Left ventricle myocardium superior (tissue), 1 donor: Measurements from ENCODE around the gene GRID1. TPM values are rescaled to one million over a fixed set of nuclear protein-coding genes. Genes with fewer than 3 reads are reported as not detected.

Experiments used
- ATAC-seq: fragments of 200-7000 bp; cut with Tn5 transposase; one replicate; pipeline ENCODE4 v1.9.1; 2020; ENCODE audit warnings: mild to moderate bottlenecking, moderate library complexity
- DNase-seq: peaks from one replicate; pipeline ENCODE4 v3.0.0-alpha.2; 2020
- intact Hi-C: fragments of 100-400 bp; cut with micrococcal nuclease; formaldehyde crosslinking; loops from one replicate; pipeline ENCODE4 v1.11.0; 2022
- total RNA-seq: library from RNA; stranded (reverse); fragmentation: NEBNext Ultra II Directional; extraction: Animal tissue kit (Norgen Biotek cat#: 25700); gene quantifications from one replicate; pipeline ENCODE4 v1.2.1, GENCODE V29; 2021
- donor health status: DM: no; HTN: yes; CAD: no; lungs with severe emphysema.

Gene GRID1
- total RNA-seq, 1 donor from 2014 or later = 2.4 TPM

DNA sequence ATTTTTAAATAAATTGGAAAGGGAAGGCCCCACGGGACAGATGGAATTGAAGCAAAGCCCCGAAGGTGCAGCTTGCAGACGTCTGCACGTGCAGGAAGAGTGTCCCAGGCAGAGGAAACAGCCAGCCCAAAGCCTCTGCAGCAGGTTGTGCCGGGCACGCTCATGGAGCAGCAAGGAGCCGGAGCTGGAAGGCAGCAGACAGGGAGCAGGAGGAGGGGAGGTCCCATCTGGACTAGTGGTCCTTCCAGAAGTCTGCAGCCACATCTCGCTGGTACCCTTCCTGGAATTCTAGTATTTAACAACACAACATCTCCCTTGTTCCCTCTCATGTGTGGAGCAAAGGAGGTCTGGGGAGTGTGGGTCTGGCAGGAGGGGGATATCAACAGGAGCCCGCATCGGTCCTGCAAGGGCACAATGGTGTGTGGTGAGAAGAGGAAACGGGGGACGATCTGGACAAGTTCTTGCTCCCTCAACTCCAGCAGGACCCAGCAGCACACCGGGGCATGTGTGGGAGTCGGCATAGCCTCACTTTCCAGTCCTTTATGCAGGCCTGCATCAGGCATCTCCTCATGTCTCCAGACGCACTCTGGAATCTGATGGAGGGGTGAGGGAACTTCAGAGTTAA lies 169.3 kb downstream of the GRID1 start:
- no peak for ATAC-seq
- intact Hi-C loops = no loop called here

DNA sequence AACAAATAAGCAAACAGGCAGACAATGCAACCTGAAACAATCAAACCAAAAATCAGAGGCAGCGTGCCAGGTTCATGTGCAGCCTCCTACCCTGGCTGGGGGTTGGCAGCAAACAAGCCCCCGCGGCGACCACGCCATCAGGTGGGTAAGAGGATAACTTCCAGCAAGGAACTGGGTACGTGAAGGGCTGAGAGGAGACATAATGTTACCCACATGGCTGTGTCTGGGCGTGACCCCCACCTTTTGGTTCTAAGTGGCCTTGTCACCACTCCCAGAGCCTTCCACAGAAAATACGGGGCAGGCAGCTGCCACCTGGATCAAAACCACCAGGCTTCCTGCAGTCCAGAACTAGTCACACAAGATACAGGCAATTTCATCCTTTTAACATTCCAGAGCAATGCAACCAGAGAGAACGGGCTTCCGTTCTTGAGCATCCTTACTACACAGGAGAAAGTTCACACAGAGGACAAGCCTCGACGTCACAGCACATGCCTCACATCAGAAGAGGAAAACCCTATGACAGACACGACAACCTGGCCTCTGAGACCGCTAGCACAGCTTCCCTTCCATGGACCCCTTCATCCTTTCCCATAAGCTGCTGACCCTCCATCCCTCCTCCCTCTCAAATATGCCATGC lies 171.0 kb downstream of the GRID1 start:
- DNase-seq (no peak), ATAC-seq (no peak)
- intact Hi-C loops = no loop called here

More for the DNA sequence above, 169.3 kb downstream of the GRID1 start:
- DNase-seq = no peak

DNA sequence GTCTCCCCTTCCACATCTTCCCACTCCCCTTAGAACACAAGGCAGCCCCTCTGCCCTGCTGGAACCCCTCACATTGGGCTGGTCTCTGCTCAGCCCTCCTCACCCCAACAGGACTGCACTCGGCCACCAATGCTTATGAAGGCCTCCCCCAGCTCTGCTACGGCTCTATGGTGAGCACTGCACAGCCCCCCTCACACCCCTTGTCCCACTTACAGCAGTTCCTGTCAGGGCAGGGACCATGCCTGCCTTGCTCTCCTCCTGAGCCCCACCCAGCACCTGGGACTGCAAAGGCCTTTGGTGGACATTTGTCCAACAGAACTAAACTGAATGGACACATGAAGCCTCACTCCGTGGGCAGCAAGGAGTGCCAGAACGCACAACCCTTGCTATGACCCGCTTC lies 171.9 kb downstream of the GRID1 start:
- no peak for ATAC-seq

DNA sequence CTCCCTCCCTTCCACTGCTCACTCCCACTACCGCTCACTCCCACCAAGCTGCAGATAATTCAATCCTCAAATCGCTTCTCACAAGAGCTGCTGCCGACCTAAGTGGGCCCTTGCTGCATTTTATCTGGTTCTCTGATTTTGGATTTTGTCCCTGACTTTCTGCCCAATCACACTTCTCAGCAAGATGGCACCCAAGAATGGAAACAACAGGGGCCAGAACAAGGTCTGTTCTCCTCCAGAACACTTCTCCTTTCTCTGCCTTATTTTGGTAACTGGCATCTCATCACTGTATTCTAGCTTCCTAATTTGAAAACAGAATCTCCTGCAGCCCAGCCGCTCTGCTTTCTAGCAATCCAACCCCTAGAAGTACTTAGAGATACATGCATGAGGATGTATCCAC lies 172.8 kb downstream of the GRID1 start:
- intact Hi-C loops = no loop called here
- ATAC-seq (no peak), DNase-seq (no peak)

More for the DNA sequence above, 171.9 kb downstream of the GRID1 start:
- intact Hi-C loops = no loop called here
- no peak for DNase-seq

DNA sequence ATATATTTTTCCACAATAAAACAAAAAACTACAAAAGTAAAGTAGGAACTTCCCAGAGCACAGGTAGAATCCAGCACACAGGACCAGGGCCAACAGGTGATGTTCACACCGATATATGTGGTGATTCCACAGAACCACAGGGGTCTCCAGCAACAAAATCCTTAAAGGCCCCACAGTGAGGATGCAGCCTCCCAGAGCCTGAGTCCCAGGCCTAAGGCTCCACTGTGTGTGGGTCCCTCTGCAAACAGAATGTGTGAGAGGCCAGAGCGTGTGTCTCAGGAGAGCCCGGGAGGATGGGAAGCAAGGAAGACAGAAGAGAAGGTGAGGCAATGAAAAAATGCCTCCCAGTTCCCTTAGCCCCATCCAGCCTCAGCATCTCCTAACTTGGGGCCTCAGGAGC lies 173.9 kb downstream of the GRID1 start:
- no peak for ATAC-seq

DNA sequence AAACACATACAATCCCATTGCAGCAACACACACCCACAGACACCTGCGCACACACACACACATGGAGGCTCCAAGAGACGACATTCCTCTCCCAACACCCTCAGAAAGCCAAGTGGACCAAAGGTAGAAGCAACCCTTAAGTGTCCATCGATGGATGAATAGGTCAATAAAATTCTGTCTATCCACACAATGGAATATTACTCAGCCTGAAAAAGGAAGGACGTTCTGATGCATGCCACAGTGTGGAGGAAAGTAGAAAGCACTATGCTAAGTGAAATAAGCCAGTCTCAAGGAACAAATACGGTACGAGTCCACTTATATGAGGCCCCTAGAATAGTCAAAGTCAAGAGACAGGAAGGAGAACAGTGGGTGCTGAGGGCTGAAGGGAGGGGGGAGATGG lies 174.4 kb downstream of the GRID1 start:
- intact Hi-C loops = no loop called here
- no peak for DNase-seq
- no peak for ATAC-seq

More for the DNA sequence above, 173.9 kb downstream of the GRID1 start:
- no peak for DNase-seq
- intact Hi-C loops = no loop called here

DNA sequence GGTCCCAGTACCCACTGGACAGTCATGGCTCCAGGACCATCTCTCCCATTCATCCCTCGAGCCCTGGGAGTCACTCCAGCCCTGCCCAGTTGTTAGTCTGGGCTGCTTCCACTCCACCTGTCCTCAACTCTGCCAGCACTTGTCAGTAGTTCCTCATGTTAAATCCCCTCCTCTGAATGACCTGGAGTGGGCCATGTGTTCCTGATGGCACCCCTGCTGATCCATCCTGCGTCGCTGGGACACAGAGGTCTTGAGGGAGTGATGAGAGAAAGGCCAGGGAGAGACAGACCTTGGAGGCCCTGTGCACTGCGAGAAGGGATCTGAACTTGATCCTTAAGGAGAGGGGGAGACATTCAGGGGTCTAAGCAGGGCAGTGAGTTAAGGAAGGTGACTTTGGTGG lies 174.9 kb downstream of the GRID1 start:
- DNase-seq (no peak), ATAC-seq (no peak)
- intact Hi-C loops = no loop called here

DNA sequence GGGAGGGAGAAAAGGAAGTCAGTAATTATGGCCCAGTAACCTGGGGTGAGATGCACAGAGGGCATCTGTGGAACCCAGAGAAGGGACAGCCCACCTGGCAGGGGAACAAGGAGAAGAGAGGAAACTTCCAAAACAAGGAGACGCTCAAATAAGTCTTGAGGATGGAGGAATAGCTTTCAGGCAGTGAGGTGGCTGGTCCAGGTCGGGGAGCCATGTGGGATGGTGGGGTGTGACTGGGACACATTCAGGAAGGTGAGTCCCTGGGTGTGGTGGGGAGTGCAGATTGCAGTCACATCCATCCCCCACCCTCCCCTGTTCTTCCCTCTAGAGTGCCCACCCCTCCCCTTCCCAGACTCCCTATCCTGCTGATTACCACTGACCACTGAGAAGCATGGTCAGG lies 175.4 kb downstream of the GRID1 start:
- no peak for DNase-seq
- ATAC-seq = no peak
- intact Hi-C loops = no loop called here

DNA sequence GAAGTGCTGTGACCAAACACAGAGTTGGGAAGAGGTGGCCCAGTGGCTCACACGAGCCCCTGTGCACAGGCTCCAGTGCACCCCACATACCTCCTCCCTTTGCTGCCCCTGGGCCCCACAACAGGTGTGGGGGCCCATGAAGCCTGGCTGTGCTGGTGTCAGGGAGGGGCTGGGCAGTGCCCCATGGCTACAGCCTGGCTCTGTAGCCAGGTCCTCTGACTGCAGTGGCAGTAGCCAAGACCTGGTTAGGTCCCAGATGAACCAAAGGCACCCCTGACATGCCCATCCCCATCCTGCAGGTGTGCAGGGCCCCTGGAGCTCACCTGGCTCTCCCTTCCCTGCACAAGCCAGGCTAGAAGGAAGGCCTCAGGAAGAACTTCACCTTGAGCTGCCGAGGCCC lies 176.3 kb downstream of the GRID1 start:
- no peak for ATAC-seq
- intact Hi-C loops = no loop called here
- no peak for DNase-seq

DNA sequence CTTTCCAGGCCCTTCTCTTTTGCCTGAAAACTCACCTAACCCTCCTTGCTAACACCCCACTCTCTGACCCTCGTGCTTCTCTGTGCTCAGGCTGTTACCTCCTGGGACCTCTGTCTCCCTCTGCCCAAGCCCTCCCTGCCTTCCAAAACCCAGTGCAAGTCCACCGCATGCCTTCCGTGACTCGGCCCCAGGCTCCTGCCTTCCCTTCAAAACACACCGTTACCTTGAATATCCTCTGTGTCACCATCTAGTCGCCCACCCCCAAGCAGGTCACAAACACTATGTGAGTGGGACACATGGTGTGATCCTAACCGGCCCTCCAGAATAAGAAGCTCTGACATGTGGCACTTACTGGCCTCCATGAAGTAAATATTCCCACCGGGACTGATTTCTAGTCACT lies 176.7 kb downstream of the GRID1 start:
- no peak for ATAC-seq
- intact Hi-C loops = no loop called here
- DNase-seq = no peak

DNA sequence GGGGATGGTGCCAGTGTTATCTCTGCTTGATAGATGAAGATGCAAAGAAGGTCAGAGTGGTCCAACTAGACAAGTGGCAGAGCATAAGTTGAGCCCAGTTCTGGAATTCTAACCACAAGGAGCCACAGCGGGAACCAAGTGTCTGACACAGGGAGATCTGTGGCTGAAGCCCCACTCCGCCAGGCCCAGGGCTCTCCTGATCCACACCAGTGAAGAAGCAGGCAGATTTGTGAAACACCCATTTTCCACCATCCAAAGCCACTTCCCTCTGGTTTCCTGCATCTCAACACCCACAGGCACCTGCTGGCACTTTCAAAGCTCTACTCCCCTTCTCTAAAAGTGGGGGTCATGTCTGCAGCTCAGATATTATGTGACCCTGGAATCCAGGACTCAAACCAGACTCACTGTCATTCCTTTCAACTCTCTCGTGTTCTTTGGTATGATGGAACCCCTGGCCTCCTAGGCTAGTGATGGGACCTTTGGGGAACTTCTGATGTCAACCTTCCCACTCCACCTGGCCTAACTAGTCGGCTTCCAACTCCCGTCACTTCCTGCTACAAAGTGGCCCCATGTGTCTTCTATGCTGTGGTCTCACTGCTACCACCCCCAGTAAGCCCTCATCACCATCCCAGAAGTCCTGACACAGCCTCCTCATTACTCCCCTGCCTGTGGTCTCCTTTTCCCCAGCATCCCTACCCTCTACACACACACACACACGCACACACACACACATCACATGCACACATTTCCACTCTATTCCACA lies 177.6 kb downstream of the GRID1 start:
- DNase-seq (no peak), ATAC-seq (no peak)
- intact Hi-C loops = no loop called here

DNA sequence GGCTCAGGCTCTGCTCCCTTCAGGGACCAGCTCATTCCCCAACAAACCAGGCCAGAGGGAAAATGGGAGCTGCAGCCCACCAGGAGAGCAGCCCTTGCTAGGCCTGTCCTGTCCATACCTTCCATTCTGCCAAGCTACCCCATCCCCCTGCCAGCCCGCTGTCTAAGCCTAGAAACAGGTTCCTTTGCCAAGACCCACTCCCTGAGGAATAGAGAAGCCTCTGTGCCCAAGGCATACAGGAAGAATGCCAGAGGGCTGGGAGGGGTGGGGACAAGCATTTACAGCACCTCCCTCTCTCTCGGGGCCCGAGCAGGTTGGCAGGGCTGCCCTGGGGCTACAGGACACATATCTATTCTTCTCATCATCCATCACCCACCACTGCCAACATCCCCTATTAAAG lies 178.3 kb downstream of the GRID1 start:
- DNase-seq (no peak), ATAC-seq (no peak)
- intact Hi-C loops = no loop called here

DNA sequence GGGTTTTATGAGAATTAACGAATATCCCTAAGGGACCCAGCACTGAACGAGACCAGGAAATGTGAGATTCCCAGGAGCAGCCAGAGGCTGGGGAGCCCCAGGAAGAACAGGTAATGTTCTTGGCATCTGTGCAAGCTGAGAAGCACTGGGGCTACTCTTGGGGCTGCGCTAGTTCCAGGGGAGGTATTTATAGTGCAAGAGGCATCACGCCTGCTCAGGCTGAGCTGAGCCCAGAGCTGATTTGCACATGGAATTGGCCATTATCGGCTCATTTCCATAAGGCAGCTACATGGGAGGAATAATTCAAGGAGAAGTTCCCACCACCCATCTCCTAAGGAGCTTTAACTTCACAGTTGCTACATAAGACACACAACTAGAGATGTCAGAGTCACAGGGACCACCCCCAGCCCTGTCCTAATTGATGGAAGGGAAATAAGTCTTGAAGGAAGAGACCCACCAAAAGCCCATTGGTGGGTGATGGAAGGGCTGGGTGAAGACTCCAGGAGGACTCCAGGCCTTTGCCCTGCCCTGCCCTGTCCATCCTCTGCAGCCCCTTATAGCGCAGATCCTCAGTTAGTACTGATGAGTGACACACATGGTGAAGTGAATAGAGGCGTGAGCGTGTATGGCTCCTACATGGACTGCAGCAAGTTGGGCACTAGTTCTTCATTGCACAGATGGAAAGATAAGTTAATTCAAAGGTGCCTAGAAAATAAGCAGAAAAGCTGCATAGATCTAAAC lies 178.9 kb downstream of the GRID1 start:
- intact Hi-C loops = no loop called here
- no peak for DNase-seq
- ATAC-seq = no peak

DNA sequence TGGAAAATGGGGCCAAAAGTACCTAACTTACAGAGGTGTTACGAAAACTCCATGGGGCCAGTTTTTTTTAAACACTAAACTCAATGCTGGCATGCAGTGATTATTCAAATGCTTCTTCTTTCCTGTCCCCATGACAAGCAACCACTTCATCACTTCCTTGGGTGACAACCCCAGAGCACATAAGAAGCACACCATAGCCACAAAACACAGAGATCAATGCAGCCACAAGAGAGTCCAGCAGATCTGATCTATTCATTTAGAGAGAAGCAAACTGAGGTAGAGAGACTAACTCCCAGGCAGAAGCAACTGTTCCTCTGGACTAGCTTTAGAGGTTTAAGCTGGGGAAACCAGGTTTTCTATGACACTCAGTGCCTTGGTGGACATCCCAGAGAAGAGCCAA lies 180.0 kb downstream of the GRID1 start:
- intact Hi-C loops = no loop called here
- ATAC-seq = no peak

DNA sequence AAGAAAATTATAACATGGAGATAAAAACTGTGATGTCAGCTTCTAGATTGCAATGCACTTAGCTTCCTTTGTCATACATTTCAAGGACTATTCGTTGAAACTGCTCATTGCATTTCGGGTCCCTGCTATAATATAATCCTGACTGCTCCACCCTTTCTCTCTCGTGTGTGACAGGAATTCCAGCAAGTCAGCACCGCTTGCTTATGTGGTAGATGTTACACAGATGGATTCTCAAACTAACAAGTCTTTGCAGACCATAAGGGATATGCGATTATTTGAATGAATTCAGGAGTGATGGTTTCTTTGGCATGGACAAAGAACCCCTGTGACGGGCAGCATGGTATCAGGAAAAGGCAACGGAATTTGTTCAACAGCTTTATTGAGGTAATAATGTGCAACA lies 184.0 kb downstream of the GRID1 start:
- no peak for DNase-seq
- ATAC-seq = no peak
- intact Hi-C loops = no loop called here

More for the DNA sequence above, 180.0 kb downstream of the GRID1 start:
- no peak for DNase-seq

DNA sequence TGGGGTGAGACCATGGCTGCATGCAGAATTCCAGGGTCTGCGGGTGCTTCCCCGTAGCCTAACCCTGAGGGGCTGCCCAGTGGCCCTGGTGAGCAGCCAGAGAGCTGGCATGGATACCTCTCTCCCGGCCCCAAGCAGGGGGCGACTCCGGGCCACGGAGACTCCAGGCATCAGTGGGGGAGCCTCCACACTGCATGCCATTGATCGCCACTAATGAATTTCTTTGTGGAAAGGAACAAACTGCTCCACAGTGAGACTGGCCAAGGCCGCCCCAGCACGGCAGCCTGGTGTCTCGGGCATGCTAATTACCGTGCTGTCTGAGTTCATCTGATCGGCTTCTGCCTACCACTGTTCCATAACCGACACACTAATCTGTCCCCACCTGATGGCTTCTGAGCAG lies 184.4 kb downstream of the GRID1 start:
- ATAC-seq (no peak), DNase-seq (no peak)
- intact Hi-C loops = no loop called here

DNA sequence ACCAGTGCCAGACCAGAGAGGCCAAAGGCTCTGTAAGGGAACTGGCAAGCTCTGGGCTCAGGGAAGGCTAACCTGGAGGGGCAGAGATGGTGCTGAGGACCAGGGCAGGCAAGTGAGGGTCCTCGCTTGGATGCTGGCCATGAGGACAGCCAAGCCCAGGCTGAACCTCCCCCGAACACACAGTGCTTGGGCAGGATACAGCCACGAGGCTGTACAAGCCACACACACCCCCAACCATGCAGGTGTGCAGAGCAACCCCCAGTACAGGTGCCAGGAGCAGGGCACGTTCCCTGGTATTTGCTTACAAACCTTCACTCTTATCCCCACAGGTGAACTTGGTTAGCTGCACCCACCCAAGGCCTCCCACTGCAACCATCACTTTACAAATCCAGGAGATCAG lies 185.7 kb downstream of the GRID1 start:
- intact Hi-C loops = no loop called here
- DNase-seq (no peak), ATAC-seq (no peak)

DNA sequence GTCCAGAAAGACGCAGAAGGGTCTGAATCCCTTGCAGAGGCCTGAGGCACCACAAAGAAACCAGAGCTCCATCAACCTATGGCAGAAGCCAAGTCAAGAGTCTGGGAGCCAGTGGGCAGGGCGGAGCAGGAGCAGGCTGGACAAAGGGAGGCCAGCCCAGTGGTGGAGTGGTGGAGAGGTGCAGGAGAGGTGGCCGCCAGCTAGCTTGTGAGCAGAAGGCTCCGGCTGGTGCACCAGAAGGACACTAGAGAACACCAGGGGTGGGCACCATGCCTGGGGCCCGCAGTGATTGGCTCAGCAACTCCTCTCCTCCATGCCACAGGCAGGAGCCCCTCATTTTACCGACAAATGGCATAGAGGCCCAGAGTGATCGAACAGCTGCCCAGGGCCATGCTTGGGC lies 186.6 kb downstream of the GRID1 start:
- ATAC-seq = no peak
- intact Hi-C loops = no loop called here
- no peak for DNase-seq

DNA sequence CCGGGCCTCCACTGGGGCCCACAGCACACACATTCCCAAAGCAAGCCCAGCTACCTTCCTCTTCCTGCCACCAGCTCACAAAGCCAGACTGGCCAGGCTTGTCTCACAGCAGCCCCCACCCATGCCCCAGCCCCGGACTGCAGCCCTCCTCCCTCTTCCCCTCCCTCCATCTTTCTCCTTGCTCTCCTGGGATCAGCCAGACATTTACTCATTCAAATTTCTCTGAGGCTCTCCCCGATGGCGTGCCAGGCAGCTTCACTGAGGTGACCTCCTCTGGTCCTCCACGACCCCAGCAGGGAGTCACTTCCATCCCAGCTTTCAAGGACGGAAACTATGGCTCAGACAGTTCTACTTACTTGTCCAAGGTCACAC lies 187.5 kb downstream of the GRID1 start:
- intact Hi-C loops = no loop called here
- DNase-seq (no peak), ATAC-seq (no peak)
